Esophagus (tissue), 2 donors: ENCODE measurements around the gene AKR7A3. TPM values are rescaled to one million over a fixed set of nuclear protein-coding genes. Genes with fewer than 3 reads are reported as not detected.
"Not testable (repeated sequence)": the region's sequence is repeated elsewhere in the genome, so short reads cannot be mapped to it uniquely, and the experiment has no call there.

Experiments
- H3K27ac ChIP-seq, 2 donors: one replicate each; pipeline ENCODE4 v1.5.1; 2013; ENCODE audit warnings: low read depth in 2 of 2, mild to moderate bottlenecking in 2 of 2, inconsistent platforms in 1 of 2, low read length in 1 of 2, moderate library complexity in 1 of 2
- H3K27me3 ChIP-seq, 2 donors: one replicate each; pipeline ENCODE4 v1.6.1; 2013; ENCODE audit warnings: low read length in 2 of 2, control low read depth in 1 of 2, mild to moderate bottlenecking in 1 of 2; ENCODE audit not compliant: insufficient read depth in 2 of 2, control insufficient read depth in 1 of 2
- H3K36me3 ChIP-seq, 2 donors: one replicate each; pipeline ENCODE4 v1.6.1; 2013; ENCODE audit warnings: low read length in 1 of 2; ENCODE audit not compliant: control insufficient read depth in 2 of 2, insufficient read depth in 2 of 2
- H3K4me1 ChIP-seq, 2 donors: one replicate each; pipeline ENCODE4 v1.6.1; 2013; ENCODE audit warnings: low read length in 1 of 2; ENCODE audit not compliant: control insufficient read depth in 2 of 2, insufficient read depth in 2 of 2
- H3K4me3 ChIP-seq, 2 donors: one replicate each; pipeline ENCODE4 v1.5.1; 2013; ENCODE audit warnings: low read length in 2 of 2, mild to moderate bottlenecking in 2 of 2, low read depth in 1 of 2, moderate library complexity in 1 of 2
- H3K9me3 ChIP-seq, 2 donors: one replicate each; pipeline ENCODE4 v1.6.1; 2013; ENCODE audit warnings: mild to moderate bottlenecking in 2 of 2, low read depth in 1 of 2, low read length in 1 of 2, moderate library complexity in 1 of 2; ENCODE audit not compliant: control insufficient read depth in 2 of 2, insufficient read depth in 1 of 2
- WGBS, 2 donors: extraction: QIAGEN DNeasy Blood & Tissue Kit; methylation state at CpG; one replicate each; pipeline ENCODE4 v1.1.7; 2013; 5-methylcytosine and 5-hydroxymethylcytosine counted together
- polyA plus RNA-seq, 2 donors: library from polyadenylated mRNA; stranded (reverse); fragments of 200-250 nt; gene quantifications; one replicate each; pipeline ENCODE4 v1.2.3, GENCODE V29; 2013
- donor health status: healthy with polysubstance abuse.
- donor health status: Bipolar disorder and iron deficiency.

Gene AKR7A3
- polyA plus RNA-seq, 2 donors = 1.3 to 1.4 TPM

DNA sequence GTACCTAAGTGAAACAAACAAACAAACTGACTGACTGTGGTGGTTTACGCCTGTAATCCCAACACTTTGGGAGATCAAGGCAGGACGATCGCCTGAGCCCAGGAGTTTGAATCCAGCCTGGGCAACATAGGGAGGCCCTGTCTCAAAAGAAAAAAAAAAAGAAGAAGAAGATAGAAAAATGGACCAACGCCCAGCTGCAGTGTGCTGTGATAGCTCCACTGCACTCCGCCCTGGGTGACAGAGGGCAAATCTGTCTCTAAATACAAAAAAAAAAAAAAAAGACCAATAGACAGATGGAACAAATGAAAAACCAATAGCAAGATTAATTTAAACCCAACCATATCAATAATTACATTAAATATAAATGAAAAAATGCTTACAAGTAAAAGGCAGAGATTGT is 13.9 kb downstream of the AKR7A3 start:
- Histone ChIP-seq H3K9me3 (peaks cover 2 to 6% of the 10 kb centered on the region in 2 donors), H3K4me1 (peaks cover 0 to 4% of the 10 kb centered on the region in 2 donors), H3K4me3 (peak overlapping the region in 1 of 2 donors; percentile 30), H3K36me3 (no peaks in the 10 kb centered on the region), H3K27ac (no peak overlapping the region), H3K27me3 (no peaks in the 10 kb centered on the region)
- WGBS, 2 donors = 94% methylated on average over 5 of the region's 5 CpGs

DNA sequence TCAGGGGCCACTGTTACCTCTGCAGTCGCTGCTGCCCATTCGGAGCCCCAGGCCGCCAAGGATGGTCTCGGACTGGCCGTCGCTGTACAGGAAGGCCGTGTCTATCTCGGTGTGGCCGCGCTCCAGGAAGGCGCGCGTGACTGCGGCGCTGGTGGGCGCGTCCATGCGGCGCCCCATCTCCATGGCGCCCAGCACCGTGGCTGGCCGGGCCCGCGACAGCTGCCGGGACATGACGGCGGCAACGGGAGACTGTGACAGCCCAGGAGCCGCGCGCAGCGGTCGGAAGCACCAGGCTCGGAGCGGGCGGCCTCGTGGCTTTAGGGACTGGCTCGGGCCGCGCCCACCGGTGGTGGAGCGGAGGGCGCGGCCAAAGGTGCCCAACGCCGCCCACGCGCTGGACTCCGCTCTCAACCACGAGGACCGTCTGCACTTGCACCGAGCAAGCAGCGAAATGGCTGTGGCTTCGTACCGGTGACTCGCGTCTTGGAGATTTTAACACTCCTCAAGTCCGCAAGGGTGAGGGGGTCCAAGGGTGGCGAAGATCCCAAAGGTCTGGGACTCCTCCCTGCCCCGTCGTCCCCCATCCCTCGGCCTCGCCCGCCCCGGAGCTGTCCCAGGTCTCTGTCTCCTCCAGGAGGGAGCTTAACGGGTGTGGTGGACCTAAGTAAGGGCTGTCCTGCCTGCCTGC is 14.6 kb downstream of the AKR7A3 start:
- H3K4me1 ChIP-seq, H3K9me3 ChIP-seq, H3K27ac ChIP-seq, H3K36me3 ChIP-seq, H3K27me3 ChIP-seq: not testable (repeated sequence)
- WGBS, 2 donors = 22 to 23% methylated on average over 41 to 58 of the region's 66 CpGs
- H3K4me3 ChIP-seq = peak overlapping the region in 1 of 2 donors; percentile 30

DNA sequence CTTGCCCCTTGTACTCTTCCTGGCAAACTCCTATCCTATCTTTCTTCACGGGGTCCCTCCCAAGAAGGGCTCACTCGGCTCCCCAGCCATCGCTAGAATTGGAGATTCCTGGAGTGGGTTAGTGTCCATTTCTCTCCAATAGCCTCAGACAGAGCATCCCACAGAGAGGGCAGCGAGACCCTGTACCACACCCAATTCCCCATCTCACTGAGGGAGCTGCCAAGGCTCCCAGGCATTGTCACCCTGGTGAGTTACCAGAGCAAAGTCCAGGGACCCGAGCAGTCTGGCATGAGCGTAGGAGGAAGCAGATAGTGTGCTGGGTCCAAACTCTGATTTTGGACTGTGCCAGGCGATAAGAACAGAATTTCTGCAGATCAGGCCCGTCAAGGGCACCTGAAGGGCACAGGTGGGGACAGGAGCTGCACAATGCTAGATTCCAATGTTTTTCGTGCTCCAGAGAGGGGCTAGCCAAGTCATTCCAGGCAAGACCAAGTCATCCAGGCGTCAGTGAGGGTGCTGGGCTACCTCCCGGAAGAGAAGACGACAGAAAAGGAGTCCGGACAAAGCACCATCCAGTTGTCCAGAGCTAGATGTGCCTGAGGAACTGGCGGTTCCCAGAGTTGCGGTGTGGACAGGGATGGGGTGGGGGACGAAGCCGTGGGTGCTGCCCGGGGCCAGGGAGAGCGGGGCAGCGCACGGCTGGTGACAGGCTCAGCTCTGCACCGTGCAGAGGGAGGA is 15.3 kb downstream of the AKR7A3 start:
- WGBS, 2 donors = 78 to 89% methylated on average over 22 of the region's 22 CpGs
- peaks cover 2 to 6% of the 10 kb centered on the region in 2 donors for H3K9me3 ChIP-seq
- no peak overlapping the region for H3K4me3 ChIP-seq
- no peaks in the 10 kb centered on the region for H3K27me3 ChIP-seq
- H3K36me3 ChIP-seq = no peaks in the 10 kb centered on the region
- no peak overlapping the region for H3K27ac ChIP-seq
- peaks cover 0 to 4% of the 10 kb centered on the region in 2 donors for H3K4me1 ChIP-seq

GRCh38 chr1:19272064-19272463 is 16.5 kb downstream of the AKR7A3 start:
- Histone ChIP-seq H3K27me3 (no peaks in the 10 kb centered on the region), H3K9me3 (peaks cover 0 to 6% of the 10 kb centered on the region in 2 donors), H3K4me1 (peaks cover 0 to 4% of the 10 kb centered on the region in 2 donors), H3K36me3 (no peaks in the 10 kb centered on the region), H3K4me3 (no peak overlapping the region), H3K27ac (no peak overlapping the region)

DNA sequence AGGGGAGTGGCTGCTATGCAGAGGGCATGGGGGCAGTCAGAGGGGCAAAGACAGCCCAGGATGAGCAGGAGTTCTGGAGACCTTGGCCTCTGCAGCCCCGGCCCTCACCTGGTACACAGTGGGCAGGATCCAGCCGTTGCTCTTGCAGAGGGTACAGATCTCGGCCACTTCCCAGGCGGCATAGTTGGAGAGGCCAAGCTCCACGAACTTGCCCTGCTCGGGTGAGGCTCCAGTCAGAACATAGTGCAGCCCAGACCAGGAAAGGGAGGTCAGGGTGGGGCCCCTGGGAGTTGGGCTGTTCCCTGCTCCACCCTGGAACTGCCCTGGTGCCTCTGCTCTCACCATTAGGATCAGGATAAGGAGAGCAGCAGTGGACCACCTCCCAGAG is 18.2 kb downstream of the AKR7A3 start:
- not testable (repeated sequence) for H3K36me3 ChIP-seq, H3K27ac ChIP-seq, H3K4me1 ChIP-seq, H3K9me3 ChIP-seq, H3K4me3 ChIP-seq, H3K27me3 ChIP-seq
- 65 to 76% methylated on average over 6 of the region's 6 CpGs for WGBS, 2 donors

GRCh38 chr1:19269427-19270342 is 18.9 kb downstream of the AKR7A3 start:
- H3K4me1 ChIP-seq, H3K36me3 ChIP-seq, H3K27ac ChIP-seq, H3K9me3 ChIP-seq, H3K27me3 ChIP-seq, H3K4me3 ChIP-seq: not testable (repeated sequence)
- 37 to 62% methylated on average over 7 to 9 of the region's 9 CpGs for WGBS, 2 donors

GRCh38 chr1:19268445-19268844 is 20.1 kb downstream of the AKR7A3 start:
- no peak overlapping the region for H3K4me3 ChIP-seq
- H3K27me3 ChIP-seq = no peaks in the 10 kb centered on the region
- H3K4me1 ChIP-seq = no peaks in the 10 kb centered on the region
- no peaks in the 10 kb centered on the region for H3K36me3 ChIP-seq
- no peak overlapping the region for H3K27ac ChIP-seq
- 84 to 90% methylated on average over 11 of the region's 11 CpGs for WGBS, 2 donors
- no peaks in the 10 kb centered on the region for H3K9me3 ChIP-seq

GRCh38 chr1:19262744-19263143 is 25.8 kb downstream of the AKR7A3 start:
- H3K36me3 ChIP-seq = peaks cover 6 to 21% of the 10 kb centered on the region in 2 donors
- 83 to 92% methylated on average over 5 of the region's 5 CpGs for WGBS, 2 donors
- H3K27ac ChIP-seq = no peak overlapping the region
- no peaks in the 10 kb centered on the region for H3K9me3 ChIP-seq
- H3K4me1 ChIP-seq = peaks cover 0 to 3% of the 10 kb centered on the region in 2 donors
- H3K27me3 ChIP-seq = no peaks in the 10 kb centered on the region
- H3K4me3 ChIP-seq = no peak overlapping the region

GRCh38 chr1:19262047-19262446 is 26.5 kb downstream of the AKR7A3 start:
- 78 to 85% methylated on average over 5 of the region's 5 CpGs for WGBS, 2 donors
- H3K4me1 ChIP-seq = peaks cover 0 to 3% of the 10 kb centered on the region in 2 donors
- H3K27ac ChIP-seq = no peak overlapping the region
- H3K36me3 ChIP-seq = peaks cover 11 to 26% of the 10 kb centered on the region in 2 donors
- H3K27me3 ChIP-seq = no peaks in the 10 kb centered on the region
- H3K4me3 ChIP-seq = no peak overlapping the region
- no peaks in the 10 kb centered on the region for H3K9me3 ChIP-seq
